ENCODE results near the gene CAMK2G.

Gene CAMK2G

GRCh38 chr10:73862011-73862410, 12.3 kb downstream of the CAMK2G start:
- WGBS (ENCODE audit: insufficient coverage, insufficient read length), result no CpG with 5 or more reads among the region's 8 CpGs

GRCh38 chr10:73859784-73860491, 14.4 kb downstream of the CAMK2G start:
- H3K4me1 ChIP-seq (ENCODE audit: control insufficient read depth, insufficient read depth, low read length), result no peaks in the 10 kb centered on the region
- no peak for DNase-seq (ENCODE audit: low read depth, low spot score)
- H3K9me3 ChIP-seq (ENCODE audit: control insufficient read depth, insufficient read depth, low read length), result no peaks in the 10 kb centered on the region
- H3K27me3 ChIP-seq (ENCODE audit: control insufficient read depth, insufficient read depth, low read length), result no peaks in the 10 kb centered on the region
- H3K27ac ChIP-seq (ENCODE audit: low read length), result no peak overlapping the region
- no CpG with 5 or more reads among the region's 7 CpGs for whole genome bisulfite sequencing (ENCODE audit: insufficient coverage, insufficient read length)
- H3K4me3 ChIP-seq (ENCODE audit: low read length), result no peak overlapping the region
- H3K36me3 ChIP-seq (ENCODE audit: control insufficient read depth, insufficient read depth, low read length), result peaks cover 9% of the 10 kb centered on the region

More at GRCh38 chr10:73862011-73862410, 12.3 kb downstream of the CAMK2G start:
- Histone ChIP-seq H3K36me3 (ENCODE audit: control insufficient read depth, insufficient read depth, low read length) (peaks cover 9% of the 10 kb centered on the region), H3K27ac (ENCODE audit: low read length) (no peak overlapping the region), H3K4me1 (ENCODE audit: control insufficient read depth, insufficient read depth, low read length) (peaks cover 1% of the 10 kb centered on the region; the same call in 1 of the 2 replicates), H3K9me3 (ENCODE audit: control insufficient read depth, insufficient read depth, low read length) (no peaks in the 10 kb centered on the region), H3K27me3 (ENCODE audit: control insufficient read depth, insufficient read depth, low read length) (no peaks in the 10 kb centered on the region), H3K4me3 (ENCODE audit: low read length) (no peak overlapping the region)
- DNase-seq (ENCODE audit: low read depth, low spot score), result no peak

DNA sequence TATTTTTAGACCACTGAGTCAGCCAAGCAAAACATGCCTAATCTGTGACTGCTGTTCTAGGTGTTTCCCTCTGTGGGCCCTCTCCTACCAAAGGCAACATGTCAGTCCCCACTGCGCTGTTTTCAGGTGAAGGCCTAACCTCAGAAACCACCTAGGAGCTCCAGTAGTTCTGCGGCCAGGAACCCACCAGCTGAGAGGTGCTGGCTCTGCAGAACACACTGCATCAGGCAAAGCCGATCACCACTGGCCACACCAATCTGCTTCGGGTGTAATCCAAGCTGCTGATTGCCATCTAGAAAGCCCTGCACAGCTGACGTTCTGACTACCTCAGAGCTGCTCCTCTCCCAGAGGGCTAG, 14.9 kb downstream of the CAMK2G start:
- Histone ChIP-seq H3K9me3 (ENCODE audit: control insufficient read depth, insufficient read depth, low read length) (no peaks in the 10 kb centered on the region), H3K4me3 (ENCODE audit: low read length) (no peak overlapping the region), H3K4me1 (ENCODE audit: control insufficient read depth, insufficient read depth, low read length) (no peaks in the 10 kb centered on the region), H3K36me3 (ENCODE audit: control insufficient read depth, insufficient read depth, low read length) (peaks cover 9% of the 10 kb centered on the region), H3K27me3 (ENCODE audit: control insufficient read depth, insufficient read depth, low read length) (no peaks in the 10 kb centered on the region), H3K27ac (ENCODE audit: low read length) (no peak overlapping the region)
- WGBS (ENCODE audit: insufficient coverage, insufficient read length), result no CpG with 5 or more reads among the region's 5 CpGs
- no peak for DNase-seq (ENCODE audit: low read depth, low spot score)

- Histone ChIP-seq H3K4me3 (ENCODE audit: low read length) (no peak overlapping the region), H3K4me1 (ENCODE audit: control insufficient read depth, insufficient read depth, low read length) (no peaks in the 10 kb centered on the region), H3K36me3 (ENCODE audit: control insufficient read depth, insufficient read depth, low read length) (peaks cover 9% of the 10 kb centered on the region), H3K27me3 (ENCODE audit: control insufficient read depth, insufficient read depth, low read length) (no peaks in the 10 kb centered on the region), H3K9me3 (ENCODE audit: control insufficient read depth, insufficient read depth, low read length) (no peaks in the 10 kb centered on the region), H3K27ac (ENCODE audit: low read length) (no peak overlapping the region)
- WGBS (ENCODE audit: insufficient coverage, insufficient read length), result no CpG with 5 or more reads among the region's 13 CpGs
- DNase-seq (ENCODE audit: low read depth, low spot score), result no peak
Observed at GRCh38 chr10:73858750-73859427, 15.5 kb downstream of the CAMK2G start.

DNA sequence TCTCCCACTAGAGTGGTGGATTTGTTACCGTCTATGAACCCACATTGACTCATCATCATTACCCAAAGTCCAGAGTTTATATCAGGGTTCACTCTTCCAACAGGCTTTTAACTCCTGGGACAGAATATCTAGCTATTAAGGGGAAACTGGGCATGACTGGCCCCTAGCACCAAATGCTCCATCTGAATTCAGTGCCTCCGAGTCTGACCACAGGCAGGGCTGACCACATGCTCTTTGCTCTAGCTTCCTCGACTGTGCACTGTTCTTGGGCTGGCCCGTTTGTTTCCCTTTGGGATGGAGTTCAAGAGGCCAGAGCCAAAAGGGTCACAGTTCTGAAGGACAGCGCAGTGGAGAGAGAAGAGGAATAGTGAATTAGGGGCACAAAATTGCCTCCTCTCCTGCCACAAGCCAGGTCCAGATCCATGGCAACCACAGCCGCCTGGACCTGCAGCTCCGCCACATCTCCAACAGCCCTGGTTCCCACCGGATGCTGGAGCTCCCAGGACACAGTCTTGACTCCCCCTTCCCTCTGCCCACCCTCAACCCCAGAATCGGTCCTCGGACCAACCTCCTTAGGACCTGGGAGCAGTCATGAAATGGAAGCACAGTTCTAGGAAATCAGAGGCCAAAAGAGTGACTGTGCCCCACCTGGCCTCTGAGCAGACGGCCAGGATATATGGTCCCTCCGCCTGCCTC, 16.2 kb downstream of the CAMK2G start:
- WGBS (ENCODE audit: insufficient coverage, insufficient read length), result no CpG with 5 or more reads among the region's 12 CpGs
- no peak overlapping the region for H3K4me3 ChIP-seq (ENCODE audit: low read length)
- no peaks in the 10 kb centered on the region for H3K4me1 ChIP-seq (ENCODE audit: control insufficient read depth, insufficient read depth, low read length)
- H3K36me3 ChIP-seq (ENCODE audit: control insufficient read depth, insufficient read depth, low read length), result peaks cover 9% of the 10 kb centered on the region
- no peak overlapping the region for H3K27ac ChIP-seq (ENCODE audit: low read length)
- no peak for DNase-seq (ENCODE audit: low read depth, low spot score)
- no peaks in the 10 kb centered on the region for H3K9me3 ChIP-seq (ENCODE audit: control insufficient read depth, insufficient read depth, low read length)
- no peaks in the 10 kb centered on the region for H3K27me3 ChIP-seq (ENCODE audit: control insufficient read depth, insufficient read depth, low read length)

DNA sequence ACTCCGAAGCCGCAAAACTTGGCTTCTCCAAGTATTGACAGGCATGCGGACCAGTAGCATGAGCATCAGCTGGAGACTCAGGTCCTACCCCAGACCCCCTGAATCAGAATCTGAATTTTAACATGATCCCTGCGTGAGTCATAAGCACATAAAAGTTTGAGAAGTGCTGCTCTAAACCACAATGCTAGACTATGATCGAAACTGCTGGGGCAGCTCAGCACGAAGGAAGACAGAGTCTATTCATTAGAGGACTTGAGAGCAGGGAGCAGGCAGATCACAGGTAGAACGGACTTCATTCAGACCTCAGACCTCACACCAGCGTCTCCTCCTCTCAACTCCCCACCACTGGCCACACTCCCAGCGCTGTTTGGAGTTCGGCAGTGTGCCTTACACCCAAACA, 16.9 kb downstream of the CAMK2G start:
- Histone ChIP-seq H3K27ac (ENCODE audit: low read length) (no peak overlapping the region), H3K4me3 (ENCODE audit: low read length) (no peak overlapping the region)

DNA sequence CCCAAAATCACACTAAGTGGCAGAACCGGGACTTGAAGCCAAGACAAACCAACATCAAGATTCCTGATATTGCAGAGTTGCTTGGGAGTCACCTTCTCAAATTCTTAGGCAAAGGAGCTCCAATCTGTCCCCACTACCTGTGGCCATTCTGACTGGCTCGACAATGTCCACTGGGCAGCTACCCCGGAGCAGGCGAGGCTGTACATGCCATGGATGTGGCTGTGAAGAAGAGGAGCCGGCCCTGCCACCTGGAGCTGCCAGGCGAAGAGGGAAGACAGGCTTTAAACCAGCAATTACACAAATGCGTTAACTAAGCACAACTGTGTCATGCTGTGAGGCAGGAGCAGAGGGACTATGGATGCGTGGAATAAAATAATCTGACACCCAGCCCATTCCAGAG, 18.1 kb downstream of the CAMK2G start:
- WGBS (ENCODE audit: insufficient coverage, insufficient read length), result no CpG with 5 or more reads among the region's 8 CpGs
- H3K27me3 ChIP-seq (ENCODE audit: control insufficient read depth, insufficient read depth, low read length), result no peaks in the 10 kb centered on the region
- no peaks in the 10 kb centered on the region for H3K9me3 ChIP-seq (ENCODE audit: control insufficient read depth, insufficient read depth, low read length)
- H3K27ac ChIP-seq (ENCODE audit: low read length), result no peak overlapping the region
- DNase-seq (ENCODE audit: low read depth, low spot score), result no peak
- no peak overlapping the region for H3K4me3 ChIP-seq (ENCODE audit: low read length)
- H3K4me1 ChIP-seq (ENCODE audit: control insufficient read depth, insufficient read depth, low read length), result no peaks in the 10 kb centered on the region
- H3K36me3 ChIP-seq (ENCODE audit: control insufficient read depth, insufficient read depth, low read length), result peaks cover 9% of the 10 kb centered on the region

More for the DNA sequence above, 16.9 kb downstream of the CAMK2G start:
- no peaks in the 10 kb centered on the region for H3K9me3 ChIP-seq (ENCODE audit: control insufficient read depth, insufficient read depth, low read length)
- no peaks in the 10 kb centered on the region for H3K4me1 ChIP-seq (ENCODE audit: control insufficient read depth, insufficient read depth, low read length)
- WGBS (ENCODE audit: insufficient coverage, insufficient read length), result no CpG with 5 or more reads among the region's 10 CpGs
- no peak for DNase-seq (ENCODE audit: low read depth, low spot score)
- H3K36me3 ChIP-seq (ENCODE audit: control insufficient read depth, insufficient read depth, low read length), result peaks cover 9% of the 10 kb centered on the region
- no peaks in the 10 kb centered on the region for H3K27me3 ChIP-seq (ENCODE audit: control insufficient read depth, insufficient read depth, low read length)

DNA sequence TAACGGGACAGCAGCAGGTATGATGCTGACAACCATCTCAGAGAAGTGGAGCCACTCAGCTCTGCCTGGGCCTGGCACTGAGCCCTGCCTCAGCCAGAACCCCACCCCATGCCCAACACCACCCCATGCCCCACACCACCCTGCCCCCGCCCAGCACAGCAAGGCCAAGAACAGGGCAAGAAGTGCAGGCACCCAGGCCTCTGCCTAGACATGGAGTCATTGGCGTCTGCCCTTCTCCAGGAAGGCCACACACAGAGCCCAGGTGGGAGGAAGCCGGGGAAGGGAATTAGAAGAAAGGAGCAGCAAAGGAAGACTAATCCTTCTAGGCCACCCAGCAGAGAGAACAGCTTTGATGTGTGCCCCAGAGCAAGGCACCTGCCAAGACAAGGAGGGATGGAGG, 18.9 kb downstream of the CAMK2G start:
- no peak for DNase-seq (ENCODE audit: low read depth, low spot score)
- WGBS (ENCODE audit: insufficient coverage, insufficient read length), result no CpG with 5 or more reads among the region's 4 CpGs
- Histone ChIP-seq H3K27me3 (ENCODE audit: control insufficient read depth, insufficient read depth, low read length) (no peaks in the 10 kb centered on the region), H3K27ac (ENCODE audit: low read length) (no peak overlapping the region), H3K4me1 (ENCODE audit: control insufficient read depth, insufficient read depth, low read length) (no peaks in the 10 kb centered on the region), H3K4me3 (ENCODE audit: low read length) (no peak overlapping the region), H3K36me3 (ENCODE audit: control insufficient read depth, insufficient read depth, low read length) (peaks cover 9% of the 10 kb centered on the region), H3K9me3 (ENCODE audit: control insufficient read depth, insufficient read depth, low read length) (no peaks in the 10 kb centered on the region)

DNA sequence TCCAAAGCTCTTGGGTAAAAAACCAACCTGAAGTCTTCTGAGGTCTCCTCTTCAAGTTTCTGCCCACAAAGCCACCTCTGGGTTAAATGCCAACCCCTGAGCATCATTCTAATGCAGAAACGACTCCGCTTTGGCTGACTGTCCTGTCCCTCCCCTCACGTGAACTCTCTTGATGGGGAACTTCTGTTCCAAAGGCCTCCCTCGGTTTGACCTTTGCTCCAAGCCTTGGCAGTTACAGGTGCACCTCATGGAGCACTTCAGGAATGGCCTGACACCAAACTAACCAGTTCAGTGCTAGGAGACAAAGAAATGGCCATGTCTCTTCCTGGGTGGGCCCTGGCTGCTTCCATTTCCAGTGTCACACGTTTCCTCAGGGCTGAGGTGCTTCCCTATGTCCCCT, 20.0 kb downstream of the CAMK2G start:
- no peaks in the 10 kb centered on the region for H3K9me3 ChIP-seq (ENCODE audit: control insufficient read depth, insufficient read depth, low read length)
- H3K4me1 ChIP-seq (ENCODE audit: control insufficient read depth, insufficient read depth, low read length), result no peaks in the 10 kb centered on the region
- H3K27ac ChIP-seq (ENCODE audit: low read length), result no peak overlapping the region
- H3K36me3 ChIP-seq (ENCODE audit: control insufficient read depth, insufficient read depth, low read length), result no peaks in the 10 kb centered on the region; the same call in 1 of the 2 replicates
- no peaks in the 10 kb centered on the region for H3K27me3 ChIP-seq (ENCODE audit: control insufficient read depth, insufficient read depth, low read length)
- no peak overlapping the region for H3K4me3 ChIP-seq (ENCODE audit: low read length)
- WGBS (ENCODE audit: insufficient coverage, insufficient read length), result no CpG with 5 or more reads among the region's 5 CpGs
- no peak for DNase-seq (ENCODE audit: low read depth, low spot score)

DNA sequence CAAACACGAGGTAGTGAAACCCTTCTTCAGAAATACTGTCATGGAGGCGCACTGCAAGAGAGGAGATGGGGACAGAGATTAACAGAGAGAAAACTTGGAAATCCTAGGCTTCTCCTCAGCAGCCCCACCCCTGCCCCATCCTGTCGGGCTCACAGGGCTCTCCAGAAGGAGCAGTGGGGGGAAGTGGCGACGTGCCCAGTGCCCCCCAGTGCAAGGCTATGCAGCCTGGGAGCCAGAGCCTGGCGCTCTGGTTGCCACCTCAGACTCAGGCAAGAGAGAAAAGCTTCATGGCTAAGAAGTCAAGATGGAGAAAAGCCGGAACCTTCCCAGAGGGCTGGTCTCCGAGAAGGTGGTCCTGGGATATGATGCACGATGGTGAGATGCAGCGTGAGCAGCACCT, 21.2 kb downstream of the CAMK2G start:
- peaks cover 2% of the 10 kb centered on the region; the same call in 1 of the 2 replicates for H3K36me3 ChIP-seq (ENCODE audit: control insufficient read depth, insufficient read depth, low read length)
- DNase-seq (ENCODE audit: low read depth, low spot score), result no peak
- no CpG with 5 or more reads among the region's 10 CpGs for WGBS (ENCODE audit: insufficient coverage, insufficient read length)
- H3K27ac ChIP-seq (ENCODE audit: low read length), result no peak overlapping the region
- H3K4me1 ChIP-seq (ENCODE audit: control insufficient read depth, insufficient read depth, low read length), result no peaks in the 10 kb centered on the region
- no peaks in the 10 kb centered on the region for H3K9me3 ChIP-seq (ENCODE audit: control insufficient read depth, insufficient read depth, low read length)
- H3K27me3 ChIP-seq (ENCODE audit: control insufficient read depth, insufficient read depth, low read length), result no peaks in the 10 kb centered on the region
- no peak overlapping the region for H3K4me3 ChIP-seq (ENCODE audit: low read length)
